H1 (cell line): ENCODE results near the gene PGAM4. TPM values are rescaled to one million over a fixed set of nuclear protein-coding genes. Genes with fewer than 3 reads are reported as not detected.

Experiments
- EGR1 ChIP-seq: IDR thresholded peaks from 2 replicates; pipeline ENCODE4 v1.6.1; 2011; ENCODE audit warnings: low read depth, low read length, borderline replicate concordance
- RBBP5 ChIP-seq: IDR thresholded peaks from 2 replicates; pipeline ENCODE4 v1.7.1; 2012; ENCODE audit warnings: low read depth, mild to moderate bottlenecking, inconsistent platforms, low read length, moderate library complexity, borderline replicate concordance
- SP4 ChIP-seq: IDR thresholded peaks from 2 replicates; pipeline ENCODE4 v1.6.1; 2012; ENCODE audit warnings: low read length, inconsistent platforms
- SUZ12 ChIP-seq: fragments of 200-600 bp; sonication (generic); IDR thresholded peaks from 2 replicates; pipeline ENCODE4 v1.6.1; 2012; ENCODE audit warnings: mild to moderate bottlenecking, inconsistent platforms, low read length, moderate library complexity, mixed read lengths
- TAF1 ChIP-seq: IDR thresholded peaks from 2 replicates; pipeline ENCODE4 v1.6.1; 2011; ENCODE audit warnings: mild to moderate bottlenecking, low read depth, low read length
- USF2 ChIP-seq: IDR thresholded peaks from 2 replicates; pipeline ENCODE4 v1.6.1; 2011; ENCODE audit warnings: low read length, improper control_type of control experiment
- polyA plus RNA-seq, 7 experiments: library from polyadenylated mRNA; depleted of rRNA in 3 of 7; stranded (reverse) in 5 of 7; unstranded in 2 of 7; fragments of >200 nt in 5 of 7; fragments of 200-250 nt in 2 of 7; gene quantifications; 1 replicate in 5 of 7; 2 replicates in 1 of 7; 4 replicates in 1 of 7; pipeline versions ENCODE4 v1.2.1 to v1.2.3, GENCODE V29; 2011 to 2013; ENCODE audit warnings: missing spikeins in 2 of 7, mixed read lengths in 2 of 7
- total RNA-seq: library from RNA; stranded (reverse); fragmentation: NEBNext Ultra II Directional; extraction: Animal tissue kit (Norgen Biotek cat#: 25700); gene quantifications from 2 replicates; pipeline ENCODE4 v1.2.1, GENCODE V29; 2021

PGAM4 gene
- total and polyA plus RNA-seq, 2 of the 8 experiments (the other 6 are each of a cell fraction or from before 2014, with no cell fraction given): 0.54 to 0.56 TPM

DNA sequence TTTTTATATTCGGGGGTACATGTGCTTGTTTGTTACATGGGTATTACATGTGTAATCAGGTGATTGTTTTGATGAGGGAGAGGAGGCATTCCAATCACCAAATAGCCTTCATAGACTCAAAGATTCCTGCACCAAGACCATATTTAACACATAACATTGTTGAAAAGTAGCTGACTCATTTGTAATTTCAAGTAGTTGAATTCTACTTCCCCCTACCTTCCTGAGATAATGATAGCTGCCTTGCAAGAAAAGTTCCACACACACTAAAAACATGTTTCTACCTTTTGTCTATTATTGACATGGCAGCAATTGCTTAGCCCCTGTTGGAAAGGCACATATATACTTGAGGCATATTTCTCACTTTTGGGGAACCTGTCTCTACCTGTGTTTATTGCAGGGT is 16.1 kb downstream of the PGAM4 start (continued):
- TF ChIP-seq RBBP5: no peak
- no peak for TF ChIP-seq USF2
- no peak for TF ChIP-seq TAF1
- no peak for TF ChIP-seq SUZ12
- no peak for TF ChIP-seq EGR1
- no peak for TF ChIP-seq SP4
- TF ChIP-seq, all 59 proteins: peak for 0
